Fibroblast of skin of left biceps (primary cell): ENCODE measurements around the gene CLCN6.

Source experiments
- DNase-seq, 2 experiments: peaks; one replicate each; pipeline ENCODE4 v3.0.0-alpha.2; 2013; ENCODE audit warnings: low read depth in 2 of 2

Gene CLCN6

GRCh38 chr1:11805422-11806306 lies at the start of gene CLCN6, which contains the start of gene MTHFR:
TSS of gene CLCN6 (plus strand) at chr1:11806191. CDS start at chr1:11806263, 72 bp downstream.
TSS of gene MTHFR (minus strand) at chr1:11805964. CDS start at chr1:11803116, 2,848 bp downstream.
- DNase-seq, result peak; percentile 96 to 97

- DNase-seq, result no peak
Measured at GRCh38 chr1:11757047-11757446, 48.9 kb upstream of the CLCN6 start.

- no peak for DNase-seq
Measured at GRCh38 chr1:11759791-11760190, 46.2 kb upstream of the CLCN6 start.

- no peak for DNase-seq
Measured at GRCh38 chr1:11761285-11761684, 44.7 kb upstream of the CLCN6 start.

- no peak for DNase-seq
Measured at GRCh38 chr1:11761988-11762406, 44.0 kb upstream of the CLCN6 start, which contains the start of gene C1orf167. TSS of gene C1orf167 (plus strand) at chr1:11762193. CDS start at chr1:11764401, 2,208 bp downstream.

GRCh38 chr1:11764115-11764514 lies 41.9 kb upstream of the CLCN6 start:
- DNase-seq, result no peak

- DNase-seq, result no peak
Measured at GRCh38 chr1:11764519-11764918, 41.5 kb upstream of the CLCN6 start.

- no peak for DNase-seq
Measured at GRCh38 chr1:11765661-11766428, 40.1 kb upstream of the CLCN6 start.

- no peak for DNase-seq
Measured at GRCh38 chr1:11766429-11766776, 39.6 kb upstream of the CLCN6 start.

- DNase-seq, result no peak
Measured at GRCh38 chr1:11767922-11768704, 37.9 kb upstream of the CLCN6 start.

- no peak for DNase-seq
Measured at GRCh38 chr1:11768821-11769220, 37.2 kb upstream of the CLCN6 start.

GRCh38 chr1:11769274-11769673 lies 36.7 kb upstream of the CLCN6 start:
- DNase-seq, result no peak

- DNase-seq, result peak in 1 of 2 experiments; percentile 1
Measured at GRCh38 chr1:11770011-11770410, 36.0 kb upstream of the CLCN6 start.

- no peak for DNase-seq
Measured at GRCh38 chr1:11771481-11772043, 34.4 kb upstream of the CLCN6 start.

- no peak for DNase-seq
Measured at GRCh38 chr1:11772458-11772857, 33.5 kb upstream of the CLCN6 start.

- DNase-seq, result no peak
Measured at GRCh38 chr1:11774753-11775152, 31.2 kb upstream of the CLCN6 start.

GRCh38 chr1:11777658-11778322 lies 28.2 kb upstream of the CLCN6 start:
- no peak for DNase-seq

GRCh38 chr1:11778336-11778735 lies 27.7 kb upstream of the CLCN6 start:
- DNase-seq, result no peak

GRCh38 chr1:11778844-11779623 lies 27.0 kb upstream of the CLCN6 start:
- DNase-seq, result no peak

GRCh38 chr1:11779715-11780379 lies 26.1 kb upstream of the CLCN6 start:
- DNase-seq, result no peak
